Smooth muscle cell (in vitro differentiated cells): Measurements from ENCODE around the gene ADD1. TPM values are rescaled to one million over a fixed set of nuclear protein-coding genes. Genes with fewer than 3 reads are reported as not detected.

Experiments used
- DNase-seq: peaks from one replicate; lab custom pipeline; 2025; ENCODE audit not compliant: unreplicated experiment; lab: John Stamatoyannopoulos, UW
- H2AFZ ChIP-seq: fragments of 200-600 bp; sonication (generic); 2 replicates; pipeline ENCODE4 v1.6.0; 2016; ENCODE audit warnings: antibody characterized with exemption, low read depth, mild to moderate bottlenecking
- H3F3A ChIP-seq: fragments of 200-600 bp; sonication (generic); 2 replicates; pipeline ENCODE4 v1.6.0; 2017; ENCODE audit warnings: antibody characterized with exemption, low read depth
- H3K27ac ChIP-seq: fragments of 200-600 bp; sonication (generic); 2 replicates; pipeline ENCODE4 v1.5.1; 2016; ENCODE audit warnings: low read depth, mild to moderate bottlenecking
- H3K27me3 ChIP-seq: fragments of 200-600 bp; sonication (generic); 2 replicates; pipeline ENCODE4 v1.6.1; 2016; ENCODE audit warnings: low read depth, mild to moderate bottlenecking
- H3K36me3 ChIP-seq: fragments of 200-600 bp; sonication (generic); 2 replicates; pipeline ENCODE4 v1.5.1; 2016; ENCODE audit warnings: low read depth
- H3K4me1 ChIP-seq: fragments of 200-600 bp; sonication (generic); 2 replicates; pipeline ENCODE4 v1.5.1; 2016; ENCODE audit warnings: low read depth
- H3K4me2 ChIP-seq: fragments of 200-600 bp; sonication (generic); 2 replicates; pipeline ENCODE4 v1.6.0; 2016; ENCODE audit warnings: mild to moderate bottlenecking
- H3K4me3 ChIP-seq: fragments of 200-600 bp; sonication (generic); 2 replicates; pipeline ENCODE4 v1.5.1; 2016; ENCODE audit warnings: mild to moderate bottlenecking
- H3K79me2 ChIP-seq: fragments of 200-600 bp; sonication (generic); 2 replicates; pipeline ENCODE4 v1.6.0; 2016; ENCODE audit warnings: low read depth, mild to moderate bottlenecking
- H3K9ac ChIP-seq: fragments of 200-600 bp; sonication (generic); 2 replicates; pipeline ENCODE4 v1.6.0; 2016; ENCODE audit warnings: low read depth
- H3K9me3 ChIP-seq: fragments of 200-600 bp; sonication (generic); replicated peaks from 2 replicates; pipeline ENCODE4 v1.5.1; 2016; ENCODE audit warnings: low read depth
- H4K20me1 ChIP-seq: fragments of 200-600 bp; sonication (generic); 2 replicates; pipeline ENCODE4 v1.6.0; 2016; ENCODE audit warnings: low read depth
- CTCF ChIP-seq: fragments of 200-600 bp; sonication (generic); IDR thresholded peaks from 2 replicates; pipeline ENCODE4 v1.5.1; 2017; ENCODE audit warnings: borderline replicate concordance, mild to moderate bottlenecking, antibody characterized with exemption; ENCODE audit not compliant: insufficient read depth, poor library complexity, severe bottlenecking
- WGBS: methylation state at CpG from one replicate; pipeline ENCODE4 v1.1.7; 2016; ENCODE audit warnings: low lambda C conversion rate; 5-methylcytosine and 5-hydroxymethylcytosine counted together
- polyA plus RNA-seq: library from polyadenylated mRNA; unstranded; fragments of >200 nt; fragmentation: Nextera tagmentation; extraction: Ambion mirVana; gene quantifications from 2 replicates; pipeline ENCODE4 v1.2.1, GENCODE V29; 2016
- total RNA-seq: library from RNA; depleted of rRNA; stranded (reverse); fragments of >200 nt; gene quantifications from 2 replicates; pipeline ENCODE4 v1.2.3, GENCODE V29; 2014

The ADD1 gene
- total and polyA plus RNA-seq, 2 experiments from 2014 or later: 109 to 175 TPM

GRCh38 chr4:2942532-2943363 lies 99.1 kb downstream of the ADD1 start:
- Histone ChIP-seq H3K27me3 (no peaks in the 10 kb centered on the region), H3K4me1 (no peaks in the 10 kb centered on the region), H3K4me3 (no peak overlapping the region), H3K36me3 (peaks cover 4% of the 10 kb centered on the region), H4K20me1 (peaks cover 6% of the 10 kb centered on the region), H3F3A (no peaks in the 10 kb centered on the region), H3K9me3 (no peaks in the 10 kb centered on the region), H2AFZ (no peak overlapping the region), H3K79me2 (no peaks in the 10 kb centered on the region), H3K9ac (no peak overlapping the region), H3K27ac (no peak overlapping the region), H3K4me2 (no peak overlapping the region)
- no peak for DNase-seq
- 95% methylated on average over 27 of the region's 31 CpGs for WGBS
- TF ChIP-seq CTCF: no peak

GRCh38 chr4:2943364-2944090 lies 99.9 kb downstream of the ADD1 start:
- Histone ChIP-seq H3K27ac (no peak overlapping the region), H2AFZ (no peak overlapping the region), H3K36me3 (peaks cover 4% of the 10 kb centered on the region), H3K9ac (no peak overlapping the region), H3K4me2 (no peak overlapping the region), H4K20me1 (peaks cover 6% of the 10 kb centered on the region), H3K9me3 (no peaks in the 10 kb centered on the region), H3K27me3 (no peaks in the 10 kb centered on the region), H3K79me2 (no peaks in the 10 kb centered on the region), H3F3A (no peaks in the 10 kb centered on the region), H3K4me3 (no peak overlapping the region), H3K4me1 (no peaks in the 10 kb centered on the region)
- TF ChIP-seq CTCF: no peak
- WGBS: 98% methylated on average over 20 of the region's 20 CpGs
- DNase-seq: no peak

GRCh38 chr4:2944091-2944482 lies 100.4 kb downstream of the ADD1 start:
- Histone ChIP-seq H3K4me3 (no peak overlapping the region), H3K27me3 (no peaks in the 10 kb centered on the region), H3K27ac (no peak overlapping the region), H3K9me3 (no peaks in the 10 kb centered on the region), H3F3A (no peaks in the 10 kb centered on the region), H4K20me1 (peaks cover 11% of the 10 kb centered on the region), H3K4me1 (no peaks in the 10 kb centered on the region), H3K36me3 (peaks cover 4% of the 10 kb centered on the region), H3K79me2 (no peaks in the 10 kb centered on the region), H3K4me2 (no peak overlapping the region), H3K9ac (no peak overlapping the region), H2AFZ (no peak overlapping the region)
- 98% methylated on average over 11 of the region's 11 CpGs for WGBS
- TF ChIP-seq CTCF: no peak
- DNase-seq: no peak
